ENCODE data around the gene KLHDC8B.
A peak's percentile ranks its signal among the peaks of the same experiment; 100 is the strongest.

The KLHDC8B gene

DNA sequence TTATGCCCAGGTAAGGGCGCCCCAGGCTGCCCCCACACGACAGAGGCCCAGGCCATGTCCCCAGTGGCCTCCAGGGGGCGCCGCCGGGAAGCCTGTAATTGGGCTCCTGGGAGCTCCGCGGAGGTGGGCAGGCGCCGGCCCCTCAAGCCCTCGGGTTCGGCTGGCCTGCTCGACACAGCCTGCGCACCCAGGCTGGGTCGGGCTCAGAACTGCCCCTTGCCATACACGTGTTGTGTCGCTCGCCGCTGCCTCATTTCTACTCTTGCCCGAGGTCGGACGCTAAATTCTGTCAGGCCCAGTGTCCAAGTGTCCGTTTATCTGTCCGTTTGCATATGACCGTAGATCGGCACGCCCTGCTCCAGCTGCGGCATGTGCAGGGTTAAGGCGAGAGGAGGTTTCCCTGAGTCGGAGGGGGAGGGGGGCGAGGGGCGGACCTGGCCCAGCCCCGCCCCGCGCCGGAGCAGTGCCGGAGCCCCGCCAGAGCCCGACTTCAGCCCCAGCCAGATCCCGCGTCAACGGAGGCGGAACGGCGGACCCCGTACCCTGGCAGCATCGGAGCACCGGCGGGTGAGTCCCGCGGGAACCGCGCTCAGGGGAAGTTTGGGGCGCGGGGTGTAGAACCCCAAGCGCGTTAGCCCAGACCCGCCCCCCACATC, at the start of gene KLHDC8B:
Gene KLHDC8B, plus strand, starts transcription at position 480 of the 656 bp plus-strand sequence. CDS start 1,172 bp downstream, outside the sequence.
- DNase-seq = peak; percentile 66 to 83

GRCh38 chr3:49122022-49122421, 49.4 kb upstream of the KLHDC8B start:
- DNase-seq = no peak

DNA sequence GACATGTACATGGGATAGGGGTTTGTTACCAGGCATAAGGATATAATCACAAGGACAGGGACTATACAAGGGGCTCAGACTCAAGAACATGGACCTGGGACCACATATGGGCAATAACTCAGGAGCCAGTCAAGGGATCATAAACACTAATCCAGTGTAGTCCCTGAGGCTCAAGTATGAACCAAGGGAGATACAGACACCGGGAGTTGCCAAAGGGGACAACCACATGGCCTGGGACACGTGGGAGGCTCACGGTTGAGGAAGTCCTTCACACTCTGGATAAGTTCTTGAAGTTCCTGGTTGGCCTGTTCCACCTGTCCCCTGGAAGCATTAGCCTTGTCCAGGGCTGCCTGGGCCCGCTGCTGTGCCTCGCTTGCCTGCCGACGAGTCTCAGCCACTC, 48.9 kb upstream of the KLHDC8B start:
- no peak for DNase-seq

GRCh38 chr3:49122886-49123545, 48.4 kb upstream of the KLHDC8B start:
- DNase-seq = no peak

DNA sequence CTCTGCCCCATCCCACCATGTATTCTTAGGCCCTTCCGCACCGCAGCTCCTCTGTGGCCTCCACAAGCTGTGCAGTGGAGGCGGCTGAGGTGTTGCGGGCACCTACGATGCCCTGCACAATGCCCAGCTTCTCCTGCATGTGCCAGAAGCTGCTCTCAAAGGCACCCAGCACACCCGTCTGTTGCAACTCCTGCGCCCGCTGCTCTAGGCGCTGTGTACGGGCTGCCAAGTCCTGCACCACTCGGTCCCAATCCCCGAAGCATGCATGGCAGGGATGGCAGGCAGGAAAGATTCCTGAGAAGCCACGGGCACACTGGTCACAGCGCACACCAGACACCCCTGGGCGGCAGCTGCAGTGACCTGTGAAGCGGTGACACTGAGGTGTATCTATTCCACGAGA, 47.7 kb upstream of the KLHDC8B start:
- DNase-seq = no peak

GRCh38 chr3:49124203-49124602, 47.2 kb upstream of the KLHDC8B start:
- DNase-seq = no peak

GRCh38 chr3:49124991-49125670, 46.3 kb upstream of the KLHDC8B start:
- peak in 1 of 2 experiments; percentile 41 for DNase-seq

- no peak for DNase-seq
These were observed 40.4 kb upstream of the KLHDC8B start for GRCh38 chr3:49131040-49131439.

GRCh38 chr3:49131576-49131975, 39.8 kb upstream of the KLHDC8B start:
- no peak for DNase-seq

- no peak for DNase-seq
These were observed 39.3 kb upstream of the KLHDC8B start for GRCh38 chr3:49132073-49132436.

DNA sequence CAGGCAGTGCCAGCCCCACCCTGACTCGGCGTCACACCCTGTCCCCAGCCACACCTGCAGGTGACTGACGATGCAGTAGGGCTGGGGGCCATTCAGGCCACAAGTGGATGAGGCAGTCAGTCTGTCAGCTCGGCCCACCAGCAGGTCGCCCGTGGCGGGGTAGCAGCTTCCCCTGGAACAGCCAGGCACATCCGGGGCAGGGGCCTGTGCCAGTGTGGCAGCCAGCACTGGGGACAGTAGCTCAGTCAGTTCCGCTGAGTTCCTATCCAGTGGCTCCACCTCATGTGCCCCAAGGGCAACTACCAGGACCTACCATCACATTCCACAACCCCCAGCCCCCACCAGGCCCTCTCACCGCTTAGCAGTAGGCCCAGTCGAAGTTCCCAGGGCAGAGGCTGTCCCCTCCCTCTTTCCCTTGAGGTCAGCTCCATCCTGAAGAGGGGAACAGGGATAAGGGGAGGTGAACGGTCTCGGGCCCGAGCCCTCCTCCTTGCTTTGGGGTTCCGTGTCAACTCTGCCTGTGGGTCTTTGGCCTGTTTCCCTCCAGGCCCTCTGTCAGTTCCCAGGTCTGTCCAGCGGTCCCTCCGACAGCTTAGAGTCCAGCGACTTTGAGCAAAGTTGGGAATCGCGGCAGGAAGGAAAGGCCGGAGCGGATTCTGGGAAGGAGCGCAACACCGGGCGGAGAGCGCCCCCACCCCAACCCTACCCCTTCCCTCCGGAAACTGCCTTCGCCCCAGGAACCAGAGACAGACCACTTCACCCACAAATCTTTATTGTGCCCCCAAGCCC, 38.8 kb upstream of the KLHDC8B start, which contains the start of gene LAMB2:
Gene LAMB2, minus strand, starts transcription at position 614 of the 789 bp plus-strand sequence. Its CDS starts 183 bp downstream, at position 431.
- peak; percentile 19 to 63 for DNase-seq

DNA sequence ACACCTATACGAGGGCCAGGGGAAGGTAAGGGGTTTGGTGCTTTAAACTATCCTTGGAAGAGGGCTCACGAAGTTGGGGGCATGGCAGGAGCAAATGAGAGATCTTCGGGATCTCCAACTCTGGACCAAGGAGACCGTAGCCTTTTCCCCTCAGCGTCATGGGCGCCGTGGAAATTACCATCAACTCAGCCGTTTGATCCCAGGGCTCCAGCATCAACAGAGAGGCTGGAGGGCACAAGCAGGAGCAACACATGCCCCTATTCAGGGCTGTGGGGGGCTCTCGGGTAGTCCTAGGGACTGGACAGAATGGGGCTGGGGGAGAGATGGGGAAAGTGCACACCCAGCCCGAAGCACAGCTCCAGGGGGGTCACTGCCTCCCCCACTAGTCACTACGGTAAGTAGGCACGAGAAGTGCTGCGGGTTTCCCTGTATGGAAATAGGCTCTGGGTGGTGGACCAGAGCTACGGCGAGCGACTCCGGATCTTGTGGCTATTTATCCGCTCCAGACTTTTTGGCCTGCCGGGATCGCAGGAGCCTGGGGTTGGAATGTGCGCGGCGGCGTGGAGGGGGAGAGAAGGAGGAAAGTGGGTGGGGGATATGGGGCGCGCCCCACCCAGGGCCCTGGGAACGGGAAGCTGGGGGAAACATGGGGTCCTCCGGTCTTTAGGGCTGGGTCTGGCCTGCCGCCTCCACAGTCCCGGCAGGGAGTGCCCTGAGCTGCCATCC, 38.0 kb upstream of the KLHDC8B start:
- peak; percentile 62 to 87 for DNase-seq

DNA sequence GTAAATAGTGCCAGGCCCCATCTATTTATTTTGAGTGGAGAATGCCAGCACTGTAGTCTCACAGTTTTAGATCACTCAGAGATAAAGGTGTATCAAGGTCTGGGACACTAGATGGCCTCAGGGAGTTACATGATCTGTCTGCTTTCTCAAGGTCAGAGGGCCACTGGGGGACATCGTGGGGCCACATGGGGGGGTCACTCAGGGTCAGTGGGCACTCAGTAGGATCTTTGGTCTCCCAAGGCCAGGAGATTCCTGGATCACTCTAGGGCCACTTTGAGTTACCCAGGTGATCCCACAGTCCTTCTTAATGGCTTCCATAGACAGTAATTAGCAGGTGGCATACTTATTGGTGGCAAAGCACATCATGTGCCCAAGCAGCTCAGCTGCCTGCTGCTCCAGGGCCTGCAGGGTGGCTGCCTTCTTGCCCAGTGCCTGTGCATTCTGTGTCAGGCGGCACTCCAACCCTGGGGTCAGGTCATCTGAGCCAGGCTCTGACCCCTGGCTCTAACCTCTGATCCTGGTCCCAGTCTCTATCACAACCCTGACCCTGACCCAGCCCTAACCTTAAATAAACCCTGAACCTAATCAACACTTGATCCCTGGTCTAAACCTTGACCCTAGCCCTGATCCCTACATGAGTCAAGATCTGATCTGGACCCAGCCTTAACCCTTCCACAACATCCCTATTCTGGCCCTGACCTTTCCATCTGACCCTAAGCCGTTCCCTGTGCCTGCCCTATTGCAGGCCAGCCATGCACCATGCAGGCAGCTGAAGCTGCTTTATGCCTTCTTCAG, 36.7 kb upstream of the KLHDC8B start:
- DNase-seq = no peak

DNA sequence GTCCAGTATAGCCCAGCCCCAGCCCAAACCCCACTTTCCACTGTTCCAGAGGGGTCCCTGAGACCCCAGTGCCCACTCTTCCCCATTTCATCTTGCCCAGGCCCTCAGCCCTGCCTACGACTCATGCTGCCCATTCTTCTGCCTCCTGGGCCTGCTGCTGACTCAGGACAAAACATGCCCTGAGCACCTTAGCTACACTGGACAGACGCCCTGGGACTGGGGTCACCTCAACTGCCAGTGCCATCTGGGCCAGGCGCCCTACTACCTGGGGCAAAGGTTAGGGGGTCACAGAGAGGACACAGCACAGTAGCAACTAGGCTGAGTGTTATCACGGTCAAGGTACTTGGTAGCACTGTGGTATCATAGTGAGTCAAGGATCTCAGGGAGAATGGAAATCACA, 35.9 kb upstream of the KLHDC8B start:
- no peak for DNase-seq

DNA sequence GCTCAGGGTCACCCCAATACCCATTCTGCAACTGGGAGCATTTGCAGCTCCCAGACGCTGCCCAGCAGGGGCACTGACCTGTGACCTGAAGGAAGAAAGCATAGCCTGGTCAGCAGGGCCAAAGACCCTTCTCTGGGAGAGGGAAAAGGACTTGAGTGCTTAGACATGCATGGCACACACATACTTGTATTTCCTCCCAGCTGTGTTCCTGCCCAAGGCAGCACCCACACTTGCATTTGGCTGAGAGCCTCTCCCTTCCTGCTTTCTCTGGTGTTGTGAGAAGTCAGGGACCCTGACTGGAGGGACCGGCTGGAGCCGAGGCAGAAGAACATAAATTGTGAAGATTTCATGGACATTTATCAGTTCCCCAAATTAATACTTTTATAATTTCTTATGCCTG, 31.3 kb upstream of the KLHDC8B start:
- DNase-seq = no peak

DNA sequence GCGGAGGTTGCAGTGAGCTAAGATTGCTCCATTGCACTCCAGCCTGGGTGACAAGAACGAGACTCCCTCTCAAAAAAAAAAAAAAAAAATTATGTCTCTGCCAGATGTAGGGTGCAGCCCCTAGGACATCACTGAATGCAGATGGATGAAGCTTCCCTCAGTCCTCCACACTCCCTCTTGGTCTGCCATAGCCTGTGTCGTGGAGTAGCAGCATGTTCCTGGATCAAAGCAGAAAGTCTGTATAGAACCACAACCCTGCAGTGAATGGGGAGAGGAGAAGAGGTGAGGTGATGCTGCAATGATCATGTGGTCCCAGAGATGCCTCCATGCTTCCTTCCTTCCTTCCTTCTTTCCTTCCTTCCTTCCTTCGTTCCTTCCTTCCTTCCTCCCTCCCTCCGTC, 23.2 kb upstream of the KLHDC8B start:
- DNase-seq = no peak

DNA sequence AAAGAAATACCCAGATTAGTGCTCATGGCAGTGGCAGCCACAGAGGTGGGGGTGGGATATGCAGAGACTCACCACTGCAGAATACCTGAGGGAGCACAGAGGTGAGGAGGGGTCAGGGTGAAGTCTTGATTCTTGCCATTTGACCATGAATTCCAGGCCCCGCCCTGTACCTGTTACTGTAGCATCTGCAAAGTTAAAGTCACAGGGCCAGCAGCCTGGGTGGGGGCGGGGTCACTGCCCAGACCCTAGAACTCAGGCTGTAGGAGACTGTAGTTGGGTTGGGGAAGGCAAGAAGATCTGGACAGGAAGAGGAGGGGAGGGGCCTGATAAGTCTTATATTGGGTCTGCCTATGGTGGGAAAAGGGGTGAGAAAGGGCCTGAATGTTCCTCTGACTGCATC, 19.8 kb upstream of the KLHDC8B start:
- DNase-seq = no peak

GRCh38 chr3:49153349-49153912, 18.0 kb upstream of the KLHDC8B start:
- no peak for DNase-seq

GRCh38 chr3:49157289-49157688, 14.1 kb upstream of the KLHDC8B start:
- no peak for DNase-seq

GRCh38 chr3:49158103-49158709, 13.2 kb upstream of the KLHDC8B start:
- DNase-seq = peak; percentile 24 to 48

- no peak for DNase-seq
These were observed 12.6 kb upstream of the KLHDC8B start for GRCh38 chr3:49158792-49159191.
